ENCODE measurements around the gene TTF2. TPM values are rescaled to one million over a fixed set of nuclear protein-coding genes. Genes with fewer than 3 reads are reported as not detected.

The TTF2 gene
- total and polyA plus RNA-seq, 2 experiments from 2014 or later: 13.5 to 28.3 TPM

DNA sequence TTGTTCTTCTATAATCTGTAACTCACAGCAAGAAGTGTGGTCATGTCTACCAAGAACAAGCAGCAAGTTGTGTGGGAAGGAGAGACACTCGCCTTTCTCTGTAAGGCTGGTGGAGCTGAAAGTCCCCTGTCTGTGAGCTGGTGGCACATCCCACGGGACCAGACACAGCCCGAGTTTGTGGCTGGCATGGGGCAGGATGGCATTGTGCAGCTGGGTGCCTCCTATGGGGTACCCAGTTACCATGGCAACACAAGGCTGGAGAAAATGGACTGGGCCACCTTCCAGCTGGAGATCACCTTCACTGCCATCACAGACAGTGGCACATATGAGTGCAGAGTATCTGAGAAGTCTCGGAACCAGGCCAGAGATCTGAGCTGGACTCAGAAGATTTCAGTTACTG is 43.1 kb upstream of the TTF2 start:
- DNase-seq (ENCODE audit: low read depth in 1 of 2, low spot score in 1 of 2): no peak
- Histone ChIP-seq H3K27ac (no peak overlapping the region), H3K27me3 (no peaks in the 10 kb centered on the region), H3K9me3 (ENCODE audit: low read depth) (no peaks in the 10 kb centered on the region), H3K4me1 (ENCODE audit: low read depth) (no peaks in the 10 kb centered on the region), H3K4me3 (no peak overlapping the region), H3K36me3 (no peaks in the 10 kb centered on the region)
- TF ChIP-seq, protein P1, sequence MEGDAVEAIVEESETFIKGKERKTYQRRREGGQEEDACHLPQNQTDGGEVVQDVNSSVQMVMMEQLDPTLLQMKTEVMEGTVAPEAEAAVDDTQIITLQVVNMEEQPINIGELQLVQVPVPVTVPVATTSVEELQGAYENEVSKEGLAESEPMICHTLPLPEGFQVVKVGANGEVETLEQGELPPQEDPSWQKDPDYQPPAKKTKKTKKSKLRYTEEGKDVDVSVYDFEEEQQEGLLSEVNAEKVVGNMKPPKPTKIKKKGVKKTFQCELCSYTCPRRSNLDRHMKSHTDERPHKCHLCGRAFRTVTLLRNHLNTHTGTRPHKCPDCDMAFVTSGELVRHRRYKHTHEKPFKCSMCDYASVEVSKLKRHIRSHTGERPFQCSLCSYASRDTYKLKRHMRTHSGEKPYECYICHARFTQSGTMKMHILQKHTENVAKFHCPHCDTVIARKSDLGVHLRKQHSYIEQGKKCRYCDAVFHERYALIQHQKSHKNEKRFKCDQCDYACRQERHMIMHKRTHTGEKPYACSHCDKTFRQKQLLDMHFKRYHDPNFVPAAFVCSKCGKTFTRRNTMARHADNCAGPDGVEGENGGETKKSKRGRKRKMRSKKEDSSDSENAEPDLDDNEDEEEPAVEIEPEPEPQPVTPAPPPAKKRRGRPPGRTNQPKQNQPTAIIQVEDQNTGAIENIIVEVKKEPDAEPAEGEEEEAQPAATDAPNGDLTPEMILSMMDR (IDR thresholded peaks at IDR 0.05; ENCODE audit: low read depth, low read length): no peak

DNA sequence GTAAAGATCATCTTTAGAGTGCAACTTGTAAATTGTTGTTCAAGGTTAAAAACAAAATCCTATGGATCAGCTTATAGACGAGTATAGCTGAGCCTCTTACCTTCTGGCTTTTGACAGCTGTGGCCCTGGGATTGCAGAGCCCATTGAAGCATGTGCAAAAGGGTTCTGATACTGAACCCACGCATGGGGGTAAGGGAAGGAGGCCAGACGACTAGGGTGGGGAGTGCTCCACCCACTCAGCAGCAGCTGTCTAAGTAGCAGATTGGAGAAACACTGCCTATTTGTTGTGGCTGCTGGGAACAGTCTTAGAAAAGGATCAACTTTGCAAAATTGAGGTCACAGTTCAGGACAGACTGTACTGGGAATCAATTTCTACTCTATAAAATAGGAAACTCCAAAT is 42.5 kb upstream of the TTF2 start:
- Histone ChIP-seq H3K36me3 (no peaks in the 10 kb centered on the region), H3K4me1 (ENCODE audit: low read depth) (no peaks in the 10 kb centered on the region), H3K27me3 (no peaks in the 10 kb centered on the region), H3K9me3 (ENCODE audit: low read depth) (no peaks in the 10 kb centered on the region), H3K27ac (no peak overlapping the region), H3K4me3 (no peak overlapping the region)
- DNase-seq (ENCODE audit: low read depth in 1 of 2, low spot score in 1 of 2): peak in 1 of 2 donors; percentile 27
- TF ChIP-seq, protein P1 (IDR thresholded peaks at IDR 0.05; ENCODE audit: low read depth, low read length): no peak

DNA sequence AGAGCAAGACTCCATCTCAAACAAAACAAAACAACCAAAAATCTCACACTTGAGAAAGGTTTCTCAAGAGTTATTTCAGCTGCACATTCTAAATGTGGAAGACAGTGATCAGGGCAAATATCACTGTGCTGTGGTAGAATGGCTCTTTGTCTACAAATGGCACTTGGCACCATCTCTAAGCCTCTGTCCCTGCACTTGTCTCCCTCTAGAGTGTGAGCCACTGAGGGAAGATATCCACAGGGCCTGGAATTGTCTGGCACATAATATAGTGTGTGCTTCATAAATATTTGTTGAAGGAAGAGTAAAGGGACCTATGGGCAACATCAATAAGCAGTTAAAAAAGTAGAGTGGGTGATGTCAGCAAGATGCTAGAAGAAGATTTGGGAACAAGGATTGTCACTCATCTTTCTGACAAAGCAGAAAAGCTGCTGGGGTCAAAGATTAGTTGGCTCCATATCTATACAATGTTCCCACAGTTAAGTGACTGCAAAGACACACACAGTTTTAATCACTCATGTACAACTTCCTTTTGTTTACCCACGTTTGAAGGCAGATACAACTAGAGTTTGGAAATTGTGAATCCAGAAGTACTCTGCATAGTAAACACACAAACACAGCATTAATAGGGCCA is 39.5 kb upstream of the TTF2 start:
- H3K4me1 ChIP-seq (ENCODE audit: low read depth): no peaks in the 10 kb centered on the region
- no peaks in the 10 kb centered on the region for H3K9me3 ChIP-seq (ENCODE audit: low read depth)
- no peak for DNase-seq (ENCODE audit: low read depth in 1 of 2, low spot score in 1 of 2)
- H3K27ac ChIP-seq: no peak overlapping the region
- no peaks in the 10 kb centered on the region for H3K27me3 ChIP-seq
- H3K4me3 ChIP-seq: no peak overlapping the region
- TF ChIP-seq, protein P1 (IDR thresholded peaks at IDR 0.05; ENCODE audit: low read depth, low read length): no peak
- H3K36me3 ChIP-seq: no peaks in the 10 kb centered on the region

DNA sequence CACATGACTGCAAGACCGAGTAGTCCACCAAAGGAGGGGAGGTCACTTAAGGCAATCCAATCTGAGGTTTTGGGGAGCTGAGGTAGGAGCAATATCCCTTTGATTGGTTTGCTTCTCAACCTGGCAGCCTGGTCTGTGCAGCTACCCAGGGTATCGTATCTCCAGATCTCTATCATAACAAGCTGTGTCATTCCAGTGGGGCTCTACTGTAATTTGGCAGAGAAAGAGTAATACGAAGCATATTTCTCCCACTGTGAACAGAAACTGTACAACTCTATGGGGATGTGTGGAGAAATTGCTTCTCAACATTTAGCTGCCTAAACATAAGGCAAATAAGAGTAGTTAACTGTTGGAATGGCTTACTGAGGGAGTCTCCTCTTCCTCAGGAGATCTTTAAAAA is 38.0 kb upstream of the TTF2 start:
- Histone ChIP-seq H3K9me3 (ENCODE audit: low read depth) (no peaks in the 10 kb centered on the region), H3K27me3 (no peaks in the 10 kb centered on the region), H3K36me3 (no peaks in the 10 kb centered on the region), H3K4me1 (ENCODE audit: low read depth) (no peaks in the 10 kb centered on the region), H3K27ac (no peak overlapping the region), H3K4me3 (no peak overlapping the region)
- TF ChIP-seq, protein P1 (IDR thresholded peaks at IDR 0.05; ENCODE audit: low read depth, low read length): no peak
- DNase-seq (ENCODE audit: low read depth in 1 of 2, low spot score in 1 of 2): no peak

DNA sequence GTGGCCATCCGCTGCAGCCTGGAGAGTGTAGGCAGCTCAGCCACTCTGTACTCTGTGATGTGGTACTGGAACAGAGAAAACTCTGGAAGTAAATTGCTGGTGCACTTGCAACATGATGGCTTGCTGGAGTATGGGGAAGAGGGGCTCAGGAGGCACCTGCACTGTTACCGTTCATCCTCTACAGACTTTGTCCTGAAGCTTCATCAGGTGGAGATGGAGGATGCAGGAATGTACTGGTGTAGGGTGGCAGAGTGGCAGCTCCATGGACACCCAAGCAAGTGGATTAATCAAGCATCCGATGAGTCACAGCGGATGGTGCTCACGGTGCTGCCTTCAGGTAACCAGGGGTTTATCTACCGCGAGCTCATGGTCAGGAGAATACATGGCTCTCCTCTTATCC is 34.6 kb upstream of the TTF2 start:
- H3K27me3 ChIP-seq: no peaks in the 10 kb centered on the region
- H3K4me1 ChIP-seq (ENCODE audit: low read depth): no peaks in the 10 kb centered on the region
- no peak overlapping the region for H3K4me3 ChIP-seq
- TF ChIP-seq, protein P1 (IDR thresholded peaks at IDR 0.05; ENCODE audit: low read depth, low read length): no peak
- H3K36me3 ChIP-seq: no peaks in the 10 kb centered on the region
- no peak for DNase-seq (ENCODE audit: low read depth in 1 of 2, low spot score in 1 of 2)
- no peak overlapping the region for H3K27ac ChIP-seq
- no peaks in the 10 kb centered on the region for H3K9me3 ChIP-seq (ENCODE audit: low read depth)
